LNCaP clone FGC (cell line): ENCODE data around the gene RDH12.

ENCODE experiments used
- DNase-seq: peaks from one replicate; pipeline ENCODE4 v3.0.0-alpha.2; 2011; ENCODE audit warnings: low read depth
- H3K4me3 ChIP-seq: 2 replicates; pipeline ENCODE4 v1.5.1; 2011; ENCODE audit warnings: mild to moderate bottlenecking, low read depth, low read length, control low read depth
- TF ChIP-seq, protein P1 (sequence below): IDR thresholded peaks from 2 replicates; pipeline ENCODE4 v1.5.1; 2012; ENCODE audit warnings: mild to moderate bottlenecking; ENCODE audit not compliant: control insufficient read depth, insufficient read depth; ENCODE audit errors: extremely low read depth

RDH12 gene

DNA sequence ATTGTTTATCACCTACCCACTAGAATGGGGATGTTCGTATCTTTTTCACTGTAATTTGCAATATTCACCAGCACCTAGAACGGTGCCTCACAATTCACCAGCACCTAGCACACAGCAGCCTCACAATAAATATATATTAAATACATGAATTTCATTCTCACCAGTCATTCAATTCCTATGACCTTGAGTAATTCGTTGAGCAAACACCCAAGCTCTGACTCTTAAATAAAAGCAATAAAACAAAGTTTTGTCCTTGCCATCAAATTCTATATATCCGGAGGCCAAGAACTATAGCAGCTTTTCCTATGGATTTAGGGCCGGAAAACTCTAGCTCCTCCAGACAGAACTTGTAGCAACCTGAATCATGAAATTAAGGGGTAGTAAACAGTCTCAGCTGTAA is 28.2 kb upstream of the RDH12 start:
- DNase-seq: no peak
- TF ChIP-seq, protein P1, sequence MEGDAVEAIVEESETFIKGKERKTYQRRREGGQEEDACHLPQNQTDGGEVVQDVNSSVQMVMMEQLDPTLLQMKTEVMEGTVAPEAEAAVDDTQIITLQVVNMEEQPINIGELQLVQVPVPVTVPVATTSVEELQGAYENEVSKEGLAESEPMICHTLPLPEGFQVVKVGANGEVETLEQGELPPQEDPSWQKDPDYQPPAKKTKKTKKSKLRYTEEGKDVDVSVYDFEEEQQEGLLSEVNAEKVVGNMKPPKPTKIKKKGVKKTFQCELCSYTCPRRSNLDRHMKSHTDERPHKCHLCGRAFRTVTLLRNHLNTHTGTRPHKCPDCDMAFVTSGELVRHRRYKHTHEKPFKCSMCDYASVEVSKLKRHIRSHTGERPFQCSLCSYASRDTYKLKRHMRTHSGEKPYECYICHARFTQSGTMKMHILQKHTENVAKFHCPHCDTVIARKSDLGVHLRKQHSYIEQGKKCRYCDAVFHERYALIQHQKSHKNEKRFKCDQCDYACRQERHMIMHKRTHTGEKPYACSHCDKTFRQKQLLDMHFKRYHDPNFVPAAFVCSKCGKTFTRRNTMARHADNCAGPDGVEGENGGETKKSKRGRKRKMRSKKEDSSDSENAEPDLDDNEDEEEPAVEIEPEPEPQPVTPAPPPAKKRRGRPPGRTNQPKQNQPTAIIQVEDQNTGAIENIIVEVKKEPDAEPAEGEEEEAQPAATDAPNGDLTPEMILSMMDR: no peak
- H3K4me3 ChIP-seq: peak overlapping the region; percentile 82

DNA sequence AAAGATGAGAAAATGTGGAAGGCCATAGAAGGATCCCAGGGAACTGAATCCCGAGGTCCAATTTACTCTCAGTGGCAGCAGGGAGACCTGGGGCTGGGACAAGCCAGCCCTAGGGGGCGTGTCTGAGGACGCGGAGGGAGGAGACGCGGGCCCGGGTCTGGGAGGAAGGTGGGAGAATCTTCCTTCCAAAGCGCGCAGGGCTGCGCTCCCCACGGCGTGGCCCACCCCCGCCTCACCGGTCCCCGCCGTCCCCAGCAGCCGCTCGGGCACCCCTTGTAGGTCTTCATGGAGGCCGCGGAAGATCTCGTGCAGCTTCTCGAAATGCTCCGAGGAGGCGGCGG is 27.6 kb upstream of the RDH12 start:
- peak overlapping the region; percentile 82 for H3K4me3 ChIP-seq
- TF ChIP-seq, protein P1: peak; percentile 22
- DNase-seq: no peak

DNA sequence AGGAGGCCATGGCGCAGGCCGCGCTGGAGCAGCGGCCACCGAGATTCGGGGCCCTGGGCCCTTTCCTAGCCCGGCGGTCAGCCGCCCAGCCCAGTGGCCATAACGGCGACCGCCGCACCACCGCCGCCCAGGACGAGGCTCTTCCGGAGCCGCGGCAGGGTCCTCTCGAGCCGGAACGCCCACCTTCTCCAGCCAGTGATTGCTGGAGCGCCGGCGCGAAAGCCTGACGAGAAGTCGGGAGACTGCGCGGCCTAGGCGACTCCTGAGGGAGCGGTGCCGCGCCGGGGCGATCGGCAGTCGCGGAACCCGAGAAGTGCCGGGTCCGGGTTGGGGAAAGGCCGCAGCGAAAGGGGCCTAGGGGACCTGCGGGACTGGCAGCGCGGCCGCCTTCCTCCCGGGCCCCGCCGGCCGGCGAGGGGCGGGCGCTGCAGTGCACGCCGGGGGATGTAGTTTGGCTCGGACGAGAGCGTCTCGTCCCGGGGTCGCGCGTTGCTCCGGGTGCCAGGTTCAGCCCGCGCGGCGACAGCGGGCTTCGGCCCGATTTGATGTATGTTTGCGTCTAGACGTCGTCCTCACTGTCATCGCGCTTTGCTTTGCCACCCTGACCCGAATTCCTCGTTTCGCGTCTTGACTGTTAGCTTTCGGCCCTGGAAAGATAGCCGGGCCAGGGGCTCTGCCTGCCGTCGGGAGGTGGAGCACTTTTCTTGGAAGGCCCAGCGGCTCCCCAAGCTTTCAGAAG is 27.0 kb upstream of the RDH12 start, which contains the start of gene VTI1B:
VTI1B (minus strand) TSS at position 153 of the 739 bp plus-strand sequence; CDS start at position 10, 143 bp downstream.
- peak within 1 kb of the TSS; percentile 82 for H3K4me3 ChIP-seq
- DNase-seq: no peak
- TF ChIP-seq, protein P1: peak; percentile 20; the same call in 1 of the 2 replicates

DNA sequence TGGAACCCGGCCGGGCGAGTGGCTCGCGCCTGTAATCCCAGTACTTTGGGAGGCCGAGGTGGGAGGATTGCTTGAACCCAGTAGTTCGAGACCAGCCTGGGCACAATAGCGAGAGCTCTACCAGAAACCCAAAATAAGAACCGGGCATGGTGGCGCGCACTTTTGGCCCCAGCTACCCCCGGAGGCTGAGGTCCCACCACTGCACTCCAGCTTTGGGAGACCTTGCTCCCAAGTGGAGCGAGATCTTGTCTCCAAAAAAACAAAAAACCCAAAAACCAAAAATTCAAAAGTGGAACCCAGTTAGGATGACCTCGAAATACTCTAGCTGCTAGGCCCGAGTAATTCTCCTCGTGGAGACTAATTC is 26.5 kb upstream of the RDH12 start:
- TF ChIP-seq, protein P1: no peak
- peak overlapping the region; percentile 82 for H3K4me3 ChIP-seq
- DNase-seq: no peak

DNA sequence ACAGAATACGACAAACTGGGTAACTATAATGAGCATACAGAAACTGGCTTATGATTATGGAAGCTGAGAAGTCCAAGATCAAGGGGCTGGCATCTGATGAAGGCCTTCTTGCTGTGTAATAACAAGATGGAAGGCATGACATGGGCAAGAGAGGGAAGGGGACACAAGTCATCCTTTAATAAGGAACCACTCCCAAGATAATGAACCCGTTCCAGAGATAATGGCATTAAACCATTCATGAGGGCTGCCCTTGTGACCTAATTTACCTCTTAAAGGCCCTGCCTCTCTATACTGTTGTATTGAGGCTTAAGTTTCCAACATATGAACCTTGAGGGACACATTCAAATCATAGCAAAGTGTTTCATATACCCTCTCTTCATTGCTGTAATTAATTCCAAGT is 22.7 kb upstream of the RDH12 start:
- TF ChIP-seq, protein P1: no peak
- no peak overlapping the region for H3K4me3 ChIP-seq
- no peak for DNase-seq

DNA sequence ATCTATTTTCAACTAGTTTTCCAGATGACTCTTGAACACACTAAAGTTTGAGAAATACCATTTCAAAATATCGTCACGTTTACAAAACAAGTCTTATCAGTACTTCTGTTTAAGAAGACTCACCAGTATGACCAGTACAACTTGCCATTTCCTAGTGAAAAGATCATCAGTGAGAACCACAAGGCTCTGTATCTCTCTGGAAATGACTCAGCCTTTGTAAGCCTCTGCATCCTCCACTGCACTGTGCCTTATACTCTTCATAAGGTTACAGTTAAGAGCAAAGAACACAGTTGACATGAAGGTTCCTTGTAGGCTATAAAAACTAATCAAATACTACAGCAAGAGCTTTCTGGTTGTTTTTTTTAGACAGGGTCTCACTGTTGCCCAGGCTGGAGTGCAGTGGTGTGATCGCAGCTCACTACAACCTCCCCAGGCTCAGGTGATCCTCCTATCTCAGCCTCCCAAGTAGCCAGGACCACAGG is 21.5 kb upstream of the RDH12 start:
- TF ChIP-seq, protein P1: no peak
- no peak overlapping the region for H3K4me3 ChIP-seq
- no peak for DNase-seq

DNA sequence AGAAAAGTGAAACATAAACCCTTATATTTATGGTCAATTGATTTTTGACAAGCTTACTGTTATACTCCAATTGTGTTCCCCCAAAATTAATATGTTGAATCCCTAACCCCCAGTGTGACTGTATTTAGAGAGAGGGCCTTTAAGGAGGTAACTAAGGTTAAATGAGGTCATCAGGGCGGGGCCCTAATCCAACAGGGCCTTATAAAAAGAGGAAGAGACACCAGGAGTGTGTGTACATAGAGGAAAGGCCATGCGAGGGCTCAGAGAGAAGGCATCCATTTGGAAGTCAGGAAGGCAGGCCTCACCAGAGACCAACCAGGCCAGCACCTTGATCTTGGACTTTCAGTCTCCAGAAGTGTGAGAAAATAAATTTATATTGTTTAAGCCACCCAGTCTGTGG is 20.7 kb upstream of the RDH12 start:
- no peak overlapping the region for H3K4me3 ChIP-seq
- DNase-seq: no peak
- TF ChIP-seq, protein P1: no peak
